ENCODE data around the gene TRPM4.

- TF ChIP-seq CTCF (tag by site-specific recombination; IDR thresholded peaks at IDR 0.05) (no peak), GLI4 (tag by site-specific recombination; IDR thresholded peaks at IDR 0.05) (no peak), ZNF274 (IDR thresholded peaks at IDR 0.05; ENCODE audit: low read length) (no peak), ZNF274 (tag by site-specific recombination; IDR thresholded peaks at IDR 0.05; ENCODE audit: borderline replicate concordance) (no peak), ZNF140 (tag by site-specific recombination; IDR thresholded peaks at IDR 0.05) (no peak), ZSCAN4 (tag by site-specific recombination; IDR thresholded peaks at IDR 0.05) (no peak), ZNF335 (tag by site-specific recombination; conservative IDR thresholded peaks at IDR 0.05) (no peak), KLF7 (tag by site-specific recombination; IDR thresholded peaks at IDR 0.05; ENCODE audit: borderline replicate concordance) (no peak), ZNF202 (tag by site-specific recombination; IDR thresholded peaks at IDR 0.05; ENCODE audit: borderline replicate concordance) (no peak), BCL11A (tag by site-specific recombination; IDR thresholded peaks at IDR 0.05; ENCODE audit: low read depth) (no peak)
These were observed 25.3 kb downstream of the TRPM4 start for GRCh38 chr19:49182848-49183375.

Data from HEK293 (cell line).